HPDE6-E6E7 (cell line): Measurements from ENCODE around the gene CNTNAP2.

Experiments used
- DNase-seq: peaks from one replicate; pipeline ENCODE4 v3.0.0; 2011; ENCODE audit warnings: missing footprints; ENCODE audit errors: extremely low spot score

Gene CNTNAP2

GRCh38 chr7:147015999-147016398 lies 899.4 kb downstream of the CNTNAP2 start:
- DNase-seq, result no peak

GRCh38 chr7:147022056-147022455 lies 905.5 kb downstream of the CNTNAP2 start:
- no peak for DNase-seq

- DNase-seq, result no peak
Measured at GRCh38 chr7:147023440-147023839, 906.8 kb downstream of the CNTNAP2 start.

- no peak for DNase-seq
Measured at GRCh38 chr7:147029953-147030352, 913.4 kb downstream of the CNTNAP2 start.

GRCh38 chr7:147033641-147034040 lies 917.0 kb downstream of the CNTNAP2 start:
- DNase-seq, result no peak

- DNase-seq, result no peak
Measured at GRCh38 chr7:147041438-147041837, 924.8 kb downstream of the CNTNAP2 start.

- no peak for DNase-seq
Measured at GRCh38 chr7:147044941-147045340, 928.3 kb downstream of the CNTNAP2 start.

GRCh38 chr7:147047696-147048095 lies 931.1 kb downstream of the CNTNAP2 start:
- DNase-seq, result no peak

GRCh38 chr7:147048864-147049263 lies 932.3 kb downstream of the CNTNAP2 start:
- DNase-seq, result no peak

GRCh38 chr7:147052818-147053217 lies 936.2 kb downstream of the CNTNAP2 start:
- no peak for DNase-seq

- no peak for DNase-seq
Measured at GRCh38 chr7:147053746-147054145, 937.1 kb downstream of the CNTNAP2 start.

GRCh38 chr7:147060070-147060469 lies 943.5 kb downstream of the CNTNAP2 start:
- no peak for DNase-seq

GRCh38 chr7:147062897-147063296 lies 946.3 kb downstream of the CNTNAP2 start:
- DNase-seq, result no peak

GRCh38 chr7:147068842-147069241 lies 952.2 kb downstream of the CNTNAP2 start:
- no peak for DNase-seq

- DNase-seq, result no peak
Measured at GRCh38 chr7:147069771-147070170, 953.2 kb downstream of the CNTNAP2 start.

- DNase-seq, result no peak
Measured at GRCh38 chr7:147070886-147071285, 954.3 kb downstream of the CNTNAP2 start.

- no peak for DNase-seq
Measured at GRCh38 chr7:147071536-147071935, 954.9 kb downstream of the CNTNAP2 start.

- no peak for DNase-seq
Measured at GRCh38 chr7:147078312-147078711, 961.7 kb downstream of the CNTNAP2 start.

- DNase-seq, result no peak
Measured at GRCh38 chr7:147079083-147079482, 962.5 kb downstream of the CNTNAP2 start.

GRCh38 chr7:147079921-147080420 lies 963.4 kb downstream of the CNTNAP2 start:
- no peak for DNase-seq

- DNase-seq, result no peak
Measured at GRCh38 chr7:147081117-147081516, 964.5 kb downstream of the CNTNAP2 start.

- DNase-seq, result no peak
Measured at GRCh38 chr7:147089051-147089461, 972.5 kb downstream of the CNTNAP2 start.

- no peak for DNase-seq
Measured at GRCh38 chr7:147089608-147090007, 973.0 kb downstream of the CNTNAP2 start.

GRCh38 chr7:147096629-147097028 lies 980.0 kb downstream of the CNTNAP2 start:
- DNase-seq, result no peak
